ENCODE measurements around the gene UBAP1. TPM values are rescaled to one million over a fixed set of nuclear protein-coding genes. Genes with fewer than 3 reads are reported as not detected.

The UBAP1 gene
- total RNA-seq, 1 experiment from 2014 or later = 30.8 TPM

GRCh38 chr9:34158362-34158869 is 20.4 kb upstream of the UBAP1 start:
- POLR2A ChIA-PET = no interaction called here

GRCh38 chr9:34163434-34163833 is 15.4 kb upstream of the UBAP1 start:
- H3K4me1 ChIP-seq (ENCODE audit: control insufficient read depth in 1 of 2, insufficient read depth in 2 of 2, low read length in 2 of 2) = peaks cover 3 to 15% of the 10 kb centered on the region in 2 experiments; a peak in 3 of 4 replicates
- no peaks in the 10 kb centered on the region for H3K9me2 ChIP-seq (ENCODE audit: insufficient read depth)
- H3K27me3 ChIP-seq (ENCODE audit: insufficient read depth, low read length) = no peaks in the 10 kb centered on the region
- ChIA-PET CTCF (no interaction called here), POLR2A (no interaction called here), RAD21 (ENCODE audit: low non-redundant PET in 1 of 2, low total read pairs in 2 of 2, uncharacterized antibody in 2 of 2, unreplicated experiment in 2 of 2) (no interaction called here)
- 0 out of 2 replicates have a peak, but pooled peaks have one; percentile 21 for ATAC-seq
- H3K79me2 ChIP-seq (ENCODE audit: insufficient read depth, low read length) = no peaks in the 10 kb centered on the region
- no peaks in the 10 kb centered on the region for H3K36me3 ChIP-seq (ENCODE audit: control insufficient read depth in 1 of 2, insufficient read depth in 2 of 2, low read length in 2 of 2)
- TF ChIP-seq MAX (IDR thresholded peaks at IDR 0.05) (no peak), CEBPB (IDR thresholded peaks at IDR 0.05; ENCODE audit: low read depth) (0 out of 2 replicates have a peak, but pooled peaks have one; percentile 31), FOSL1 (IDR thresholded peaks at IDR 0.05; ENCODE audit: low read depth) (0 out of 2 replicates have a peak, but pooled peaks have one; percentile 21)
- no peaks in the 10 kb centered on the region for H4K20me1 ChIP-seq (ENCODE audit: insufficient read depth)
- H3K9ac ChIP-seq (ENCODE audit: low read length) = no peak overlapping the region
- intact Hi-C loops (cut with micrococcal nuclease) = no loop called here
- H3K4me2 ChIP-seq (ENCODE audit: low read length) = peak overlapping the region; percentile 20; the same call in 1 of the 2 replicates
- H3K27ac ChIP-seq (ENCODE audit: low read depth, low read length) = no peak overlapping the region
- no peak overlapping the region for H3K4me3 ChIP-seq (replicated peaks in 1 of 2; ENCODE audit: low read depth in 1 of 2, low read length in 2 of 2)
- no peak overlapping the region for H2AFZ ChIP-seq (ENCODE audit: low read depth, low read length, poor library complexity, severe bottlenecking)
- no peak for DNase-seq (ENCODE audit: low read depth, low spot score)
- no TSS peak for BruUV-seq (replicated peaks)
- H3K9me3 ChIP-seq (ENCODE audit: control insufficient read depth in 1 of 2, insufficient read depth in 1 of 2, low read depth in 1 of 2, low read length in 2 of 2) = no peaks in the 10 kb centered on the region

More at GRCh38 chr9:34158362-34158869, 20.4 kb upstream of the UBAP1 start:
- Histone ChIP-seq H3K9me3 (ENCODE audit: control insufficient read depth in 1 of 2, insufficient read depth in 1 of 2, low read depth in 1 of 2, low read length in 2 of 2) (no peaks in the 10 kb centered on the region), H3K27ac (ENCODE audit: low read depth, low read length) (no peak overlapping the region), H3K27me3 (ENCODE audit: insufficient read depth, low read length) (no peaks in the 10 kb centered on the region), H2AFZ (ENCODE audit: low read depth, low read length, poor library complexity, severe bottlenecking) (peak overlapping the region; percentile 83), H3K9me2 (ENCODE audit: insufficient read depth) (no peaks in the 10 kb centered on the region), H4K20me1 (ENCODE audit: insufficient read depth) (no peaks in the 10 kb centered on the region), H3K4me2 (ENCODE audit: low read length) (peak overlapping the region; percentile 54), H3K4me1 (ENCODE audit: control insufficient read depth in 1 of 2, insufficient read depth in 2 of 2, low read length in 2 of 2) (peaks cover 10 to 21% of the 10 kb centered on the region in 2 experiments; a peak in 3 of 4 replicates), H3K4me3 (replicated peaks in 1 of 2; ENCODE audit: low read depth in 1 of 2, low read length in 2 of 2) (no peak overlapping the region), H3K79me2 (ENCODE audit: insufficient read depth, low read length) (no peaks in the 10 kb centered on the region), H3K9ac (ENCODE audit: low read length) (no peak overlapping the region), H3K36me3 (ENCODE audit: control insufficient read depth in 1 of 2, insufficient read depth in 2 of 2, low read length in 2 of 2) (no peaks in the 10 kb centered on the region)
- no peak for DNase-seq (ENCODE audit: low read depth, low spot score)
- ChIA-PET RAD21 (ENCODE audit: low non-redundant PET in 1 of 2, low total read pairs in 2 of 2, uncharacterized antibody in 2 of 2, unreplicated experiment in 2 of 2) (no interaction called here), CTCF (no interaction called here)
- BruUV-seq (replicated peaks) = no TSS peak
- ATAC-seq = peak; percentile 75
- intact Hi-C loops (cut with micrococcal nuclease) = no loop called here
- TF ChIP-seq CTCF (IDR thresholded peaks at IDR 0.05 in 2 of 3, conservative IDR thresholded peaks at IDR 0.05 in 1 of 3; ENCODE audit: borderline replicate concordance in 1 of 3, insufficient read depth in 1 of 3, low read depth in 2 of 3, low read length in 2 of 3) (no peak), SRF (IDR thresholded peaks at IDR 0.05; ENCODE audit: low read depth) (0 out of 2 replicates have a peak, but pooled peaks have one; percentile 34), FOSL1 (IDR thresholded peaks at IDR 0.05; ENCODE audit: low read depth) (peak; percentile 38; the same call in 1 of the 2 replicates)

Data from HCT116 (cell line).